ENCODE data around the gene ST3GAL4. TPM values are rescaled to one million over a fixed set of nuclear protein-coding genes. Genes with fewer than 3 reads are reported as not detected.

ST3GAL4 gene
- total and polyA plus RNA-seq, 9 of the 15 experiments (the other 6 are each of a cell fraction or from before 2014, with no cell fraction given): 0.27 to 22.9 (median 10.5) TPM

DNA sequence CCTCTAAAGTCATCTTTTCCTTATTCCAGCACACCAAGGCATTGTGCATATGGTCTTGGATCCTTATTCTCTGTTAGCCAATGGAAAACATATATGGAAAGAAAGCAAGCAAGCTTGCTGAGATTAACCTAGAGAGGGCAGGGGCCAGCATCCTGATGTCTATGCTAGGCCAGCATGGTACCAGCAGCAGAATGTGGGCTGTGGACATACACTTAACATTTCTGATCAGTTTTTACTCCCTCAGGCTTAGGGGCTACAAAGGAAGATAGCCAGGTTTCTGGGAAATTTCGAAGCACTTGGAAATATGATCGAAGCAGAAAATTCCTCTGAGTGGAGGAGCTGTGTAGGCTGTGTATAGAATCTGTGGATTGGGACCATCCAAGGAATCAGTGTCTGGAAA lies 67.0 kb downstream of the ST3GAL4 start:
- H3K4me1 ChIP-seq (replicated peaks in 1 of 2; ENCODE audit: control insufficient read depth in 2 of 2, insufficient read depth in 2 of 2, low read length in 2 of 2): peaks cover 9 to 13% of the 10 kb centered on the region in 2 experiments; a peak in 4 of 5 replicates
- ChIA-PET CTCF (ENCODE audit: low intra/inter-chr PET ratio) (no interaction called here), POLR2A (no interaction called here)
- no peak overlapping the region for H3K4me2 ChIP-seq (ENCODE audit: insufficient read depth, low read length)
- no peak for DNase-seq (ENCODE audit: extremely low read depth in 1 of 4, low spot score in 3 of 4)
- no peaks in the 10 kb centered on the region for H3K79me2 ChIP-seq (ENCODE audit: control insufficient read depth, insufficient read depth, low read length)
- ATAC-seq: no peak
- peaks cover 25 to 52% of the 10 kb centered on the region in 2 experiments for H3K27me3 ChIP-seq (ENCODE audit: control insufficient read depth in 2 of 2, insufficient read depth in 2 of 2, low read length in 2 of 2)
- H2AFZ ChIP-seq (ENCODE audit: low read depth, low read length): no peak overlapping the region
- no TSS peak for BruUV-seq (replicated peaks)
- intact Hi-C loops (cut with micrococcal nuclease): loop anchor here (5.0 kb wide), 1 partner anchor 110 kb away; no protein-coding TSS in a partner anchor
- in situ Hi-C loops (cut with MboI): loop anchor here (25.0 kb wide), 1 partner anchor 110 kb away; the partner anchor contains the start of gene DCPS
- no peaks in the 10 kb centered on the region for H3K36me3 ChIP-seq (ENCODE audit: control insufficient read depth, insufficient read depth, low read length)
- H3K9me1 ChIP-seq (ENCODE audit: control insufficient read depth, insufficient read depth, low read length): no peaks in the 10 kb centered on the region
- H3K4me3 ChIP-seq: no peak overlapping the region
- H3K9ac ChIP-seq (ENCODE audit: insufficient read depth in 1 of 2, low read depth in 2 of 2, low read length in 2 of 2): no peak overlapping the region
- peaks cover 62% of the 10 kb centered on the region for H4K20me1 ChIP-seq (replicated peaks; ENCODE audit: control insufficient read depth, insufficient read depth, low read length)
- WGBS (ENCODE audit: insufficient coverage, low coverage, missing lambda C conversion rate): 10% methylated on average over 2 of the region's 2 CpGs
- FAIRE-seq: no peak
- TF ChIP-seq LARP7 (IDR thresholded peaks at IDR 0.05): no peak
- TF ChIP-seq, protein P1, sequence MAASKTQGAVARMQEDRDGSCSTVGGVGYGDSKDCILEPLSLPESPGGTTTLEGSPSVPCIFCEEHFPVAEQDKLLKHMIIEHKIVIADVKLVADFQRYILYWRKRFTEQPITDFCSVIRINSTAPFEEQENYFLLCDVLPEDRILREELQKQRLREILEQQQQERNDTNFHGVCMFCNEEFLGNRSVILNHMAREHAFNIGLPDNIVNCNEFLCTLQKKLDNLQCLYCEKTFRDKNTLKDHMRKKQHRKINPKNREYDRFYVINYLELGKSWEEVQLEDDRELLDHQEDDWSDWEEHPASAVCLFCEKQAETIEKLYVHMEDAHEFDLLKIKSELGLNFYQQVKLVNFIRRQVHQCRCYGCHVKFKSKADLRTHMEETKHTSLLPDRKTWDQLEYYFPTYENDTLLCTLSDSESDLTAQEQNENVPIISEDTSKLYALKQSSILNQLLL (CRISPR knock-in tag; IDR thresholded peaks at IDR 0.05; ENCODE audit: borderline replicate concordance): no peak
- TF ChIP-seq YBX1 (IDR thresholded peaks at IDR 0.05): no peak
- no peak for TF ChIP-seq ZNF766 (CRISPR knock-in tag; conservative IDR thresholded peaks at IDR 0.05)
- no peak for TF ChIP-seq ZNF551 (CRISPR knock-in tag; IDR thresholded peaks at IDR 0.05)
- TF ChIP-seq, protein P2, sequence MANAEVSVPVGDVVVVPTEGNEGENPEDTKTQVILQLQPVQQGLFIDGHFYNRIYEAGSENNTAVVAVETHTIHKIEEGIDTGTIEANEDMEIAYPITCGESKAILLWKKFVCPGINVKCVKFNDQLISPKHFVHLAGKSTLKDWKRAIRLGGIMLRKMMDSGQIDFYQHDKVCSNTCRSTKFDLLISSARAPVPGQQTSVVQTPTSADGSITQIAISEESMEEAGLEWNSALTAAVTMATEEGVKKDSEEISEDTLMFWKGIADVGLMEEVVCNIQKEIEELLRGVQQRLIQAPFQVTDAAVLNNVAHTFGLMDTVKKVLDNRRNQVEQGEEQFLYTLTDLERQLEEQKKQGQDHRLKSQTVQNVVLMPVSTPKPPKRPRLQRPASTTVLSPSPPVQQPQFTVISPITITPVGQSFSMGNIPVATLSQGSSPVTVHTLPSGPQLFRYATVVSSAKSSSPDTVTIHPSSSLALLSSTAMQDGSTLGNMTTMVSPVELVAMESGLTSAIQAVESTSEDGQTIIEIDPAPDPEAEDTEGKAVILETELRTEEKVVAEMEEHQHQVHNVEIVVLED (CRISPR knock-in tag; IDR thresholded peaks at IDR 0.05): no peak
- H3K9me3 ChIP-seq (replicated peaks; ENCODE audit: control insufficient read depth, insufficient read depth, low read depth, low read length): no peaks in the 10 kb centered on the region
- H3K27ac ChIP-seq (ENCODE audit: extremely low read depth, low read depth, low read length): no peak overlapping the region

Measured in K562 (cell line).